Muscle of leg (tissue), 11 donors: ENCODE data around the gene ZP2. TPM values are rescaled to one million over a fixed set of nuclear protein-coding genes. Genes with fewer than 3 reads are reported as not detected.
"Not testable (repeated sequence)": the region's sequence is repeated elsewhere in the genome, so short reads cannot be mapped to it uniquely, and the experiment has no call there.

Experiments used
- DNase-seq: peaks from one replicate; pipeline ENCODE4 v3.0.0; 2013
- H3K27ac ChIP-seq: one replicate; pipeline ENCODE4 v1.5.1; 2013; ENCODE audit warnings: mild to moderate bottlenecking, low read length, control low read depth
- H3K27me3 ChIP-seq: one replicate; pipeline ENCODE4 v1.6.1; 2013; ENCODE audit warnings: low read length; ENCODE audit not compliant: control insufficient read depth, insufficient read depth
- H3K36me3 ChIP-seq: one replicate; pipeline ENCODE4 v1.6.1; 2013; ENCODE audit warnings: low read length; ENCODE audit not compliant: control insufficient read depth, insufficient read depth
- H3K4me1 ChIP-seq: one replicate; pipeline ENCODE4 v1.6.1; 2013; ENCODE audit warnings: low read length; ENCODE audit not compliant: control insufficient read depth, insufficient read depth
- H3K4me3 ChIP-seq: one replicate; pipeline ENCODE4 v1.5.1; 2013; ENCODE audit warnings: low read length, control low read depth
- H3K9me3 ChIP-seq: replicated peaks from 2 replicates; pipeline ENCODE4 v1.6.1; 2013; ENCODE audit warnings: low read depth, low read length; ENCODE audit not compliant: control insufficient read depth
- WGBS: methylation state at CpG from one replicate; pipeline ENCODE4 v1.1.5; 2013; ENCODE audit warnings: missing lambda C conversion rate; ENCODE audit not compliant: insufficient coverage; 5-methylcytosine and 5-hydroxymethylcytosine counted together
- polyA plus RNA-seq, 8 donors: library from polyadenylated mRNA; unstranded; fragments of 120-200 nt; gene quantifications; one replicate each; pipeline versions ENCODE4 v1.2.1 to v1.2.3, GENCODE V29; 2013; ENCODE audit warnings: inconsistent platforms in 1 of 8, low replicate concordance in 1 of 8; ENCODE audit not compliant: insufficient read length in 8 of 8, insufficient read depth in 1 of 8
- total RNA-seq: library from RNA; stranded (reverse); fragments of 120-200 nt; gene quantifications from one replicate; pipeline ENCODE4 v1.2.4, GENCODE V29; 2013

ZP2 gene
- total and polyA plus RNA-seq, 9 donors: 0.07 to 0.43 (median 0.31) TPM

DNA sequence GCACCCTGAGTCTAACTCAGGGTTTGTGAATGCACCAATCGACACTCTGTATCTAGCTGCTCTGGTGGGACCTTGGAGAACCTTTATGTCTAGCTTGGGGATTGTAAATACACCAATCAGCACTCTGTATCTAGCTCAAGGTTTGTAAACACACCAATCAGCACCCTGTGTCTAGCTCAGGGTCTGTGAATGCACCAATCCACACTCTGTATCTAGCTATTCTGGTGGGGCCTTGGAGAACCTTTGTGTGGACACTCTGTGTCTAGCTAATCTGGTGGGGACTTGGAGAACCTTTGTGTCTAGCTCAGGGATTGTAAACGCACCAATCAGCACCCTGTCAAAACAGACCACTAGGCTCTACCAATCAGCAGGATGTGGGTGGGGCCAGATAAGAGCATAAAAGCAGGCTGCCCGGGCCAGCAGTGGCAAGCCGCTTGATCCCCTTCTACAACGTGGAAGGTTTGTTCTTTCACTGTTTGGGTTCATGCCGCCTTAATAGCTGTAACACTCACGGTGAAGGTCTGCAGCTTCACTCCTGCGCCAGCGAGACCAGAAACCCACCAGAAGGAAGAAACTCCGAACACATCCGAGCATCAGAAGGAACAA, 58.1 kb downstream of the ZP2 start:
- not testable (repeated sequence) for H3K36me3 ChIP-seq, DNase-seq, H3K27ac ChIP-seq, H3K4me3 ChIP-seq, H3K27me3 ChIP-seq, H3K9me3 ChIP-seq
- H3K4me1 ChIP-seq: peaks cover 12% of the 10 kb centered on the region
- 79% methylated on average over 7 of the region's 11 CpGs for WGBS

DNA sequence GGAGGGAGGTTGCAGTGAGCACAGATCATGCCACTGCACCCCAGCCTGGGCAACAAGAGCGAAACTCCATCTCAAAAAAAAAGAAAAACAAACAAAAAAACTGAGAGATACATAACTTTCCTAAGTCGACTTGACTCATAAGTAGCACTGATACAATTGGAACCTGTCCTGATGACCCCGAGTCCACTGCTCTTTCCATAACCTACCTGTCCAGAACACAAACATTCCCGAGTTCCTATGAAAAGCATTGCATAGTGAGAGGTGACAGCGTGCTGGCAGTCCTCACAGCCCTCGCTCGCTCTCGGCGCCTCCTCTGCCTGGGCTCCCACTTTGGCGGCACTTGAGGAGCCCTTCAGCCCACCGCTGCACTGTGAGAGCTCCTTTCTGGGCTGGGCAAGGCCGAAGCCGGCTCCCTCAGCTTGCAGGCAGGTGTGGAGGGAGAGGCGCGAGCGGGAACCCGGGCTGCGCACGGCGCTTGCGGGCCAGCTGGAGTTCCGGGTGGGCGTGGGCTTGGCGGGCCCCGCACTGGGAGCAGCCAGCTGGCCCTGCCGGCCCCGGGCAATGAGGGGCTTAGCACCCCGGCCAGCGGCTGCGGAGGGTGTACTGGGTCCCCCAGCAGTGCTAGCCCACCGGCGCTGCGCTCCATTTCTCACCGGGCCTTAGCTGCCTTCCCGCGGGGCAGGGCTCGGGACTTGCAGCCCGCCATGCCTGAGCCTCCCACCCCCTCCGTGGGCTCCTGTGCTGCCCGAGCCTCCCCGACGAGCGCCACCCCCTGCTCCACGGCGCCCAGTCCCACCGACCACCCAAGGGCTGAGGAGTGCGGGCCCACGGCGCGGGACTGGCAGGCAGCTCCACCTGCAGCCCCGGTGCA, 59.0 kb downstream of the ZP2 start:
- H3K27ac ChIP-seq, DNase-seq, H3K27me3 ChIP-seq, H3K4me3 ChIP-seq, H3K9me3 ChIP-seq, H3K36me3 ChIP-seq, H3K4me1 ChIP-seq: not testable (repeated sequence)
- 82% methylated on average over 34 of the region's 51 CpGs for WGBS

DNA sequence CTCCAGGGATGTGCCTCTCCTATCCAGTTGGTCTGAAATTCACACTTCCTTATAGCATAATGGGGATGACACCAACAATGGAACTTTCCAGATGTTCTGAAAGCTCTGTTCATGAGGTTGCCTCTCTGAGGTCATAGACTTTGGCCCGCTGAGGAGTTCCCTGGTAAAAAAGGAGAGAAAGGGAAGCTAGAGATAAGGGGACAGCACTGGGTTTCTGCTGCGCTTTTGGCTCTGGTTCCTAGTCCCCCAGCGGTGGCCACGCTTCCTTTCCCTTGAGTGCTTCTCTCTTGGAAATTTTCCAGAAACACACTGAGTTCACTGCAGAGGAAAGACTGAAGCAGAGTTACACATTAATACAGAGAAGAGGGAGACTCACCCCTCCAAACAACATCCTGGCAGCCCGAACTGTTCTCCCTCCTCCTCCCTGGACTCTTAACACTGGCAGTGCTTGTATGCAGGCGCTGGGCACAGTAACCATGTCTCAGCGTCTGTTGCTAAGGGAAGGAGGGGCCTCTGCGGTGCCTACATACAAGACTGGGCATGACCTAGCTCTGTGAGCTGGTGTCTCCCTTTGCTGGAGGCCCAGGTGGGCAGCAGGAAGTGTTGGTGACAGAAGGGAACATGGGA, 60.9 kb downstream of the ZP2 start, which contains the start of gene DNAH3:
TSS of gene DNAH3 (minus strand) at position 472 of the 627 bp plus-strand sequence. CDS start 527 bp downstream, outside the sequence.
- H3K9me3 ChIP-seq: no peaks in the 10 kb centered on the region
- H3K4me3 ChIP-seq: no peak within 1 kb of the TSS
- H3K36me3 ChIP-seq: no peaks in the 10 kb centered on the region
- WGBS: 49% methylated on average over 5 of the region's 8 CpGs
- DNase-seq: peak; percentile 15
- peaks cover 2% of the 10 kb centered on the region for H3K27me3 ChIP-seq
- no peak within 1 kb of the TSS for H3K27ac ChIP-seq
- H3K4me1 ChIP-seq: no peaks in the 10 kb centered on the region

Other genes starting within 250 kb of the ZP2 start
- gene DNAH3, start 60.7 kb downstream of the ZP2 start, total RNA-seq: 0.13 TPM
- under 1 TPM in 7 of 8 donors, not detected in 1; 0.11 to 0.52 (median 0.22) TPM for gene DNAH3, start 60.7 kb downstream of the ZP2 start, polyA plus RNA-seq
- 30.1 TPM for gene LDAF1, start 52.9 kb downstream of the ZP2 start, total RNA-seq
- gene LDAF1, start 52.9 kb downstream of the ZP2 start, polyA plus RNA-seq: 10 to 100 TPM; 28.0 to 38.8 (median 31.8) TPM
- gene ANKS4B, start 22.1 kb upstream of the ZP2 start, total RNA-seq: not detected
- 1 to 10 TPM in 1 of 8 donors, under 1 TPM in 5, not detected in 2; 0.04 to 1.6 (median 0.05) TPM for gene ANKS4B, start 22.1 kb upstream of the ZP2 start, polyA plus RNA-seq
- gene CRYM, start 66.7 kb upstream of the ZP2 start, total RNA-seq: 0.13 TPM
- gene CRYM, start 66.7 kb upstream of the ZP2 start, polyA plus RNA-seq: under 1 TPM in 6 of 8 donors, not detected in 2; 0.13 to 0.48 (median 0.35) TPM